Bronchial epithelial cell (primary cell): ENCODE results near the gene SEMA3G. TPM values are rescaled to one million over a fixed set of nuclear protein-coding genes. Genes with fewer than 3 reads are reported as not detected.

ENCODE experiments used
- DNase-seq: peaks from one replicate; pipeline ENCODE4 v3.0.0-alpha.2; 2010; ENCODE audit warnings: low read depth
- FAIRE-seq: peaks from 2 replicates; lab custom pipeline; 2011; peaks lifted over from hg19 to GRCh38; lab: Jason Lieb, UNC
- H3K27me3 ChIP-seq: 2 replicates; pipeline ENCODE4 v1.5.1; 2011; ENCODE audit warnings: low read length; ENCODE audit not compliant: control insufficient read depth, insufficient read depth
- H3K36me3 ChIP-seq: 2 replicates; pipeline ENCODE4 v1.5.1; 2011; ENCODE audit warnings: low read length; ENCODE audit not compliant: control insufficient read depth, insufficient read depth
- H3K4me3 ChIP-seq: 2 replicates; pipeline ENCODE4 v1.5.1; 2011; ENCODE audit warnings: mild to moderate bottlenecking, low read depth, low read length, control low read depth
- CTCF ChIP-seq: IDR thresholded peaks from 2 replicates; pipeline ENCODE4 v1.5.1; 2011; ENCODE audit warnings: mild to moderate bottlenecking, moderate library complexity, low read length, control low read depth, inconsistent platforms; ENCODE audit not compliant: insufficient read depth, severe bottlenecking
- total RNA-seq: library from RNA; depleted of rRNA; stranded (reverse); fragments of >200 nt; gene quantifications from 2 replicates; pipeline ENCODE4 v1.2.1, GENCODE V29; 2014

The SEMA3G gene
- total RNA-seq, 1 donor from 2014 or later = under 0.01 TPM

GRCh38 chr3:52456169-52456799 lies 11.4 kb upstream of the SEMA3G start:
- H3K36me3 ChIP-seq = peaks cover 12% of the 10 kb centered on the region
- no peaks in the 10 kb centered on the region for H3K27me3 ChIP-seq
- H3K4me3 ChIP-seq = peak overlapping the region; percentile 76
- FAIRE-seq (no peak), DNase-seq (no peak)
- TF ChIP-seq CTCF = no peak

- H3K27me3 ChIP-seq = no peaks in the 10 kb centered on the region
- peak; percentile 38 for DNase-seq
- no peak for TF ChIP-seq CTCF
- no peak for FAIRE-seq
- peaks cover 10% of the 10 kb centered on the region for H3K36me3 ChIP-seq
- H3K4me3 ChIP-seq = peak within 1 kb of the TSS; percentile 76
These were observed 10.6 kb upstream of the SEMA3G start, which contains the start of gene NISCH for GRCh38 chr3:52455283-52456168. Gene NISCH, plus strand, starts transcription at chr3:52455604. Its CDS starts 38 bp downstream, at chr3:52455642.

- no peaks in the 10 kb centered on the region for H3K27me3 ChIP-seq
- TF ChIP-seq CTCF = no peak
- no peak for DNase-seq
- FAIRE-seq = no peak
- H3K4me3 ChIP-seq = peak overlapping the region; percentile 76
- peaks cover 7% of the 10 kb centered on the region for H3K36me3 ChIP-seq
These were observed 10.0 kb upstream of the SEMA3G start for GRCh38 chr3:52454938-52455282.

- no peak overlapping the region for H3K4me3 ChIP-seq
- FAIRE-seq (no peak), DNase-seq (no peak)
- H3K27me3 ChIP-seq = no peaks in the 10 kb centered on the region
- no peak for TF ChIP-seq CTCF
- H3K36me3 ChIP-seq = peaks cover 7% of the 10 kb centered on the region
These were observed 9.5 kb upstream of the SEMA3G start for GRCh38 chr3:52454250-52454937.

- Histone ChIP-seq H3K4me3 (peak within 1 kb of the TSS; percentile 76), H3K36me3 (peaks cover 1% of the 10 kb centered on the region), H3K27me3 (no peaks in the 10 kb centered on the region)
- no peak for TF ChIP-seq CTCF
- no peak for DNase-seq
- FAIRE-seq = no peak
These were observed 8.8 kb upstream of the SEMA3G start, which contains the start of gene TNNC1 for GRCh38 chr3:52453496-52454249. Gene TNNC1, minus strand, starts transcription at chr3:52454041. Its CDS starts 26 bp downstream, at chr3:52454015.
